Hepatocyte (in vitro differentiated cells): ENCODE data around the gene EVC2.

ENCODE experiments used
- CTCF ChIP-seq: fragments of 200-600 bp; sonication (generic); IDR thresholded peaks from 2 replicates; pipeline ENCODE4 v1.5.1; 2016; ENCODE audit warnings: antibody characterized with exemption, mild to moderate bottlenecking; ENCODE audit not compliant: poor library complexity
- EZH2 ChIP-seq: fragments of 200-600 bp; sonication (generic); IDR thresholded peaks from 2 replicates; pipeline ENCODE4 v1.6.1; 2016; ENCODE audit warnings: antibody characterized with exemption, mild to moderate bottlenecking, borderline replicate concordance
- EZH2phosphoT487 ChIP-seq: fragments of 200-600 bp; sonication (generic); IDR thresholded peaks from one replicate; pipeline ENCODE4 v1.6.1; 2018; ENCODE audit warnings: antibody characterized with exemption, mild to moderate bottlenecking, low read depth, moderate library complexity; ENCODE audit not compliant: unreplicated experiment, severe bottlenecking

DNA sequence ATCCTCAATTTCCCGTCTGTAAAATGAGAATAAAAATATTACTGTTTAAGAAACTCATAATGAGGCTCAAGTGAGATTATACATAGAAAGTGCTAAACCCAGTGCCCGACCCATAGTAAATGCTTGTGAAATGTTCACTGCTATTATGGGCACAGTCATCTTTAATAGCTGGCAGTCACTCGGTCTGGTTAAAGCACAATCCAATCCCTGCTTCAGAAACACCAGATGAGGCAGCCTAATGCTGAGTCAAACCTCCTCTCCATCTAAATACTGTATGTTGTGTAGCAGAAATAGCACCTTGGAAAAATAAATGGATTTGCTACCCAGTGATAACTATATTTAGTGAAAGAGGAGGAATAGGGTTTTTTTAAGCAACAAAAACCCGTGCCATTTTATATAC is 14.5 kb downstream of the EVC2 start:
- TF ChIP-seq CTCF = no peak
- no peak for TF ChIP-seq EZH2
- TF ChIP-seq EZH2phosphoT487 = no peak
